HFFc6 (cell line): ENCODE measurements around the gene PSMD10. TPM values are rescaled to one million over a fixed set of nuclear protein-coding genes. Genes with fewer than 3 reads are reported as not detected.

ENCODE experiments used
- DNase-seq: peaks from one replicate; pipeline ENCODE4 v3.0.0-alpha.2; 2018
- H3K27ac Mint-ChIP-seq: 2 replicates; pipeline ENCODE4 v1.8.0; 2020; ENCODE audit warnings: mild to moderate bottlenecking, mixed read lengths
- H3K27me3 Mint-ChIP-seq: 2 replicates; pipeline ENCODE4 v1.8.0; 2021; ENCODE audit warnings: mild to moderate bottlenecking, moderate library complexity, mixed read lengths; ENCODE audit not compliant: insufficient read depth
- H3K36me3 Mint-ChIP-seq: 2 replicates; pipeline ENCODE4 v1.8.0; 2021; ENCODE audit warnings: low read depth, mixed read lengths
- H3K4me1 Mint-ChIP-seq: 2 replicates; pipeline ENCODE4 v1.8.0; 2020; ENCODE audit warnings: low read depth, mixed read lengths
- H3K4me3 Mint-ChIP-seq: 2 replicates; pipeline ENCODE4 v1.8.0; 2020; ENCODE audit warnings: mild to moderate bottlenecking, moderate library complexity, mixed read lengths
- H3K9me3 Mint-ChIP-seq: 2 replicates; pipeline ENCODE4 v1.8.0; 2020; ENCODE audit warnings: mild to moderate bottlenecking, mixed read lengths
- CTCF ChIP-seq: fragments of 200-600 bp; sonication (generic); IDR thresholded peaks from 2 replicates; pipeline ENCODE4 v1.5.0; 2021; ENCODE audit warnings: antibody characterized with exemption, mild to moderate bottlenecking
- long read RNA-seq: library from polyadenylated mRNA; unstranded; transcript quantifications from one replicate; pipeline ENCODE4 v2.0.0, GENCODE V29; 2019
- total RNA-seq, 6 experiments: library from RNA; stranded (reverse); fragmentation: NEBNext Ultra II Directional; extraction: Animal tissue kit (Norgen Biotek cat#: 25700); gene quantifications; 2 replicates in 1 of 6; 3 replicates in 5 of 6; pipeline ENCODE4 v1.2.3, GENCODE V29; 2021

PSMD10 gene
- total RNA-seq: 10 to 100 TPM; 66.1 to 73.8 (median 69.2) TPM
- long read RNA-seq, transcript PSMD10-201 (5 exons, 1,546 nt): major isoform, 43 of 60 reads
- long read RNA-seq, transcript PSMD10-204 (5 exons, 768 nt): minor isoform, 8 of 60 reads
- long read RNA-seq, partial matches to known transcripts: 1 of 60 reads
- long read RNA-seq, other reads (novel, unspliced or antisense): 8 of 60 reads

- H3K27me3 Mint-ChIP-seq: no peaks in the 10 kb centered on the region
- H3K4me1 Mint-ChIP-seq: peaks cover 19% of the 10 kb centered on the region
- TF ChIP-seq CTCF: no peak
- peak; percentile 95 for DNase-seq
- H3K27ac Mint-ChIP-seq: no peak within 1 kb of the TSS
- H3K9me3 Mint-ChIP-seq: no peaks in the 10 kb centered on the region
- H3K36me3 Mint-ChIP-seq: no peaks in the 10 kb centered on the region; the same call in 1 of the 2 replicates
- no peak within 1 kb of the TSS for H3K4me3 Mint-ChIP-seq
Observed at GRCh38 chrX:108091264-108091877, at the start of gene PSMD10, which contains the start of gene ATG4A. Gene PSMD10 (minus strand): TSS chrX:108091542. CDS start chrX:108091520, 22 bp downstream. Gene ATG4A (plus strand): TSS chrX:108091778. CDS start chrX:108091827, 49 bp downstream.

GRCh38 chrX:108138814-108139702 is 47.7 kb upstream of the PSMD10 start:
- DNase-seq: peak; percentile 23
- Mint-ChIP-seq H3K27ac (no peak overlapping the region), H3K27me3 (peaks cover 2% of the 10 kb centered on the region; the same call in 1 of the 2 replicates), H3K4me3 (no peak overlapping the region), H3K36me3 (no peaks in the 10 kb centered on the region), H3K4me1 (peaks cover 8% of the 10 kb centered on the region), H3K9me3 (no peaks in the 10 kb centered on the region)
- TF ChIP-seq CTCF: peak; percentile 75

- TF ChIP-seq CTCF: no peak
- peaks cover 24% of the 10 kb centered on the region for H3K4me1 Mint-ChIP-seq
- H3K27ac Mint-ChIP-seq: no peak overlapping the region
- DNase-seq: no peak
- no peak overlapping the region for H3K4me3 Mint-ChIP-seq
- H3K36me3 Mint-ChIP-seq: peaks cover 4% of the 10 kb centered on the region; the same call in 1 of the 2 replicates
- no peaks in the 10 kb centered on the region for H3K27me3 Mint-ChIP-seq
- H3K9me3 Mint-ChIP-seq: no peaks in the 10 kb centered on the region
Observed at GRCh38 chrX:108134724-108135123, 43.4 kb upstream of the PSMD10 start.

- DNase-seq: no peak
- Mint-ChIP-seq H3K9me3 (no peaks in the 10 kb centered on the region), H3K4me1 (peaks cover 16% of the 10 kb centered on the region), H3K27me3 (no peaks in the 10 kb centered on the region), H3K36me3 (peaks cover 4% of the 10 kb centered on the region; the same call in 1 of the 2 replicates), H3K4me3 (no peak overlapping the region), H3K27ac (no peak overlapping the region)
- no peak for TF ChIP-seq CTCF
Observed at GRCh38 chrX:108132876-108133275, 41.5 kb upstream of the PSMD10 start.

GRCh38 chrX:108132034-108132433 is 40.7 kb upstream of the PSMD10 start:
- no peaks in the 10 kb centered on the region for H3K9me3 Mint-ChIP-seq
- no peak overlapping the region; the same call in 1 of the 2 replicates for H3K4me3 Mint-ChIP-seq
- no peak for DNase-seq
- H3K4me1 Mint-ChIP-seq: peaks cover 17% of the 10 kb centered on the region
- no peak for TF ChIP-seq CTCF
- H3K36me3 Mint-ChIP-seq: peaks cover 4% of the 10 kb centered on the region; the same call in 1 of the 2 replicates
- H3K27ac Mint-ChIP-seq: peak overlapping the region; percentile 53; the same call in 1 of the 2 replicates
- no peaks in the 10 kb centered on the region for H3K27me3 Mint-ChIP-seq
